8988T (cell line): ENCODE measurements around the gene TRDMT1.

Experiments
- DNase-seq: peaks from one replicate; pipeline ENCODE4 v3.0.0; 2011

The TRDMT1 gene

GRCh38 chr10:17229967-17230682 lies 28.7 kb upstream of the TRDMT1 start:
- peak; percentile 35 for DNase-seq

DNA sequence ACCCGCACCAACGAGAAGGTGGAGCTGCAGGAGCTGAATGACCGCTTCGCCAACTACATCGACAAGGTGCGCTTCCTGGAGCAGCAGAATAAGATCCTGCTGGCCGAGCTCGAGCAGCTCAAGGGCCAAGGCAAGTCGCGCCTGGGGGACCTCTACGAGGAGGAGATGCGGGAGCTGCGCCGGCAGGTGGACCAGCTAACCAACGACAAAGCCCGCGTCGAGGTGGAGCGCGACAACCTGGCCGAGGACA lies 28.2 kb upstream of the TRDMT1 start:
- DNase-seq, result no peak

DNA sequence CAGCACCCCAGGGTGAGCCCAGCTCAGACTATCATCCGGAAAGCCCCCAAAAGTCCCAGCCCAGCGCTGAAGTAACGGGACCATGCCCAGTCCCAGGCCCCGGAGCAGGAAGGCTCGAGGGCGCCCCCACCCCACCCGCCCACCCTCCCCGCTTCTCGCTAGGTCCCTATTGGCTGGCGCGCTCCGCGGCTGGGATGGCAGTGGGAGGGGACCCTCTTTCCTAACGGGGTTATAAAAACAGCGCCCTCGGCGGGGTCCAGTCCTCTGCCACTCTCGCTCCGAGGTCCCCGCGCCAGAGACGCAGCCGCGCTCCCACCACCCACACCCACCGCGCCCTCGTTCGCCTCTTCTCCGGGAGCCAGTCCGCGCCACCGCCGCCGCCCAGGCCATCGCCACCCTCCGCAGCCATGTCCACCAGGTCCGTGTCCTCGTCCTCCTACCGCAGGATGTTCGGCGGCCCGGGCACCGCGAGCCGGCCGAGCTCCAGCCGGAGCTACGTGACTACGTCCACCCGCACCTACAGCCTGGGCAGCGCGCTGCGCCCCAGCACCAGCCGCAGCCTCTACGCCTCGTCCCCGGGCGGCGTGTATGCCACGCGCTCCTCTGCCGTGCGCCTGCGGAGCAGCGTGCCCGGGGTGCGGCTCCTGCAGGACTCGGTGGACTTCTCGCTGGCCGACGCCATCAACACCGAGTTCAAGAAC lies 27.7 kb upstream of the TRDMT1 start:
- DNase-seq, result peak; percentile 50

GRCh38 chr10:17228091-17229015 lies 26.9 kb upstream of the TRDMT1 start, which contains the start of gene VIM:
VIM (plus strand) TSS chr10:17228241; CDS start chr10:17229423, 1,182 bp downstream.
- DNase-seq, result peak; percentile 49

DNA sequence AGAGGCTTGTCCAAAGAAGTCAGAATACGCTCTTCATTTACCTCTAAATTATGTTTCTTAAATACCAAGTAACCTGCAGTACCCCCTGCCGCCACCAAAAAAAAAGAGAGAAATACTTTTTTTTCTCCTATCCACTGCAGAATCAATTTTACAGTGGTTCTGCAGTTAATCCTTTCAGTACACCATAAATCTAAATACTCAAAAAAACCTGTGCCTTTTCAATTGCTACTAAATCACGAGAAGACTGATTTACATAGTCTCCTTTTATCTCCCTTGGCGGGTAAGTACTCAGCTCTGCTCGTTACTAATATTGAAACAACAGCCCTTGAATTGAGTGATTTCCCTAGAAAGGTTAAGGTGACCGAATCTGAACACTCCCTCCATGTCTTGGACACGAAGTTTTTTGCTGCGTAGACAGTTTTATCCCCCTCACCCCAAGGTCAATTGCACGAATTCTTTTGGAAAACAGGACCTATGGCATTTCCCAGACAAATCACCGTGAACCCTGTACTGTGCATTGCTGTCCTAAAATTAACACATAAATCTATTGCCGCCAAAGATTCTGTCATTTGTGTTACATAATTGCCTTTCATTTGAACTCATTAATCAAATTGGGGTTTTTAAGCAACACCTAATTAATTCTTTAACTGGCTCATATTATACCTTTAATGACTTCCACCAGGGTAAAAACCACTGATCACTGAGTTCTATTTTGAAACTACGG lies 26.1 kb upstream of the TRDMT1 start:
- no peak for DNase-seq

GRCh38 chr10:17226891-17227303 lies 25.4 kb upstream of the TRDMT1 start:
- DNase-seq, result no peak

DNA sequence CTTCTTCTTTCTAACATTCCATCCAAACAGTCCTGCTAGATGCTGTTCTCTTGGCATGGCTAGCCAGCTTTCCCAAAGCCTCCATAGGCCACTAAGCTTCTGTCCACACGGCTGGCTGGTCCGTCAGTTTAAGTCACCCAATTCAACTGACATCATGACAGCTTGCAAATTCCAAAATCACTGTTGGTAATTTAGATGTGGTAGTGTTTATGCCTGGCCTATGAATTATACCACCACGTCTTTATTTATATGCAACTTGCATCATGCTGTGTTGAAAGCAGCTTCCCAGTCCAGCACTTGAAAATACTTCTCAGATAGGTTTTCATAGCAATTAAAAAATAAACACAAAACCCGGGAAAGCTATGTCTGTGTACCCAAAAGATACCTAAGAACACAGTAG lies 24.3 kb upstream of the TRDMT1 start:
- no peak for DNase-seq

DNA sequence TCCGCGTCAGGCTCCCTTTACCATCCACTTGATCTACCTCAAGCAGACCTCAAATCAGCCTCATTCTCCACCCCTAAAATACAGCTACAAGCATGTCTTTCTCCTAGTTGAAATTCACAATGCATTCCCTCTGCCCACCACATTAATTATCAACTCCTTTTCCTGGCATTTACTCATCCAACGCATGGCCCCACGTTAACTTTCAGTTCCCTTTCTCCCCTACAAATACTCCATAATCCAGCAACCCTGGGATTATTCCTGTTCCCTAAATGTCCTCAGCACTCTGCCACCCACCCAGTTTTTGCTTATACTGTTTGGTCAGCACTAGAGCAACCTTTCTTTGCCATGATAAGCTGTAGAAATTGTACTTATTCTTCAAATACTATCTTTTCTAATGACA lies 20.9 kb upstream of the TRDMT1 start:
- no peak for DNase-seq

- DNase-seq, result no peak
Observed at GRCh38 chr10:17220652-17221100, 19.2 kb upstream of the TRDMT1 start.

DNA sequence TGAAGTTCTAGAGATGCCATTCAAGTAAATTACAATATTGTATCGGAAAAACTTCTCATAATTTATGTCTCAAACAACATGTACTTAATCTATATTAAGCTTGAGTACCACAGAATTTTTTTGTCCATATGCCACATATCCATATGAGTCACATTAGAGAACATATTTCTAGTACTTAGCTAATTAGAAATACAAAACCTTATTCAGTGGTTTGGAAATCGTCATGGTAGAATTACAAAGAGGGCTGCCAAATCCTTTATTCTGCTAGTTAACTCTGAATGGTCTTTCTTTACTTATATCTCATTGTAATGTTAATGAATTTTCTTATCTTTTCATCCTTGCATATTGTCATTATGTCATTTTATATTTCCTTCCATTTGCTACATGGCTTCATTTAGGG lies 17.6 kb upstream of the TRDMT1 start:
- DNase-seq, result no peak

DNA sequence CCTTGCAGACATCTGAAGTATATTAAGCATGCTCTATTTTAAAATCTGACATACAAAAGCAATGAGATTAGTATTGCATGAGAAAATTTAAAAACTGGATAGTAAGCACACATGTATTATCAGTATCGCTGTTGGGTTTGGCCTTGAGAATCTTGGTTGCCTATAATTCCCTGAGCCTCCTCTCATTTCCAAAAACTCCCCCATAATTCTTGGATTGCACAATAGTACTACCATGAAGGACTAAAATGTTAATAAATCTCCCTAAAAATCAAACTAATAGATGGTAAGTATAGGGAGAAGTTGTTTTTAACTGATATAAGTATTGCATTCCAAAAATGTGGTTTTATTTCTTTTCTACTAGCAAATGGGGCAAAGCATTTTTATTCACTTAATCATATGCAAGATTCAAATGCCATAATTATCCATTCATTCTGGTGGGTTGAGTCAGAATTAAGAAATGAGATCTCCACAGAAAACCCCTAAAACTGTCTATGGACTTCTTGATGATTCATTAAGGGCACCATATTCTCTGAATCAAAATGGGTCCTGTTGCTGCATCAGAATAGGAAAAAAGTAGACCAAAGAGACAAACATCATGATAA lies 16.3 kb upstream of the TRDMT1 start:
- no peak for DNase-seq

DNA sequence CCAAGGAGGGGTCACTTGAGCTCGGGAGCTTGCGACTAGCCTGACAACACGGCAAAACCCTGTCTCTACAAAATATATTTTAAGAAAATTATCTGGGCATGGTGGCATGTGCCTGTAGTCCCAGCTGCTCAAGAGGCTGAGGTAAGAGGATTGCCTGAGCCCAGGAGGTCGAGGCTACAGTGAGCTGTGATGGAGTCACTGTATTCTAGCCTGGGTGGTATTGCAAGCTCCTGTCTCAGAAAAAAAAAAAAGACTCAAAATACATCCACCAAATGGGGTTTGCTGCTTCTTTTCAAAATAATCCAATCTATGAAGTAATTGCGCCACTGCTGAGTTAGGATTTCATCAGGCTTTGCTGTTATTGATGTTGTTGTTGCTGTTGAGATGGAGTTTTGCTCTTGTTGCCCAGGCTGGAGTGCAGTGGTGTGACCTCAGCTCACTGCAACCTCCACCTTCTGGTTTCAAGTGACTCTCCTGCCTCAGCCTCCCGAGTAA lies 15.5 kb upstream of the TRDMT1 start:
- DNase-seq, result no peak

GRCh38 chr10:17216217-17216900 lies 14.9 kb upstream of the TRDMT1 start:
- no peak for DNase-seq

DNA sequence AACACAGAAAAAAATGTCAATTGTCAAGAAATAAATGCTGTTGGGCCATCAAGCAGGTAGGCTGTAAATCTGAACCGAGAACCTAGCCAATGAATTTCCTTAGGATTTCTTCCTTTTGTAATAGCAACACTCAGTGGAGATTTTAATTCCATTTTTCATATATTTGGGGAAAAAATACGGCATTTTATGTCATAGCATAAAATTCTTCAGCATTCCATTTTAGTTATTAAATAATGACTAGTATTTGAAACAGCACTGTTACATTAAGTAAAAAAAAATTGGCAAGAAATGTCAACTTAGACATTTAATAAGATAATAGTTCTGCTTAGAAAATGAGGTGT lies 14.3 kb upstream of the TRDMT1 start:
- DNase-seq, result no peak

DNA sequence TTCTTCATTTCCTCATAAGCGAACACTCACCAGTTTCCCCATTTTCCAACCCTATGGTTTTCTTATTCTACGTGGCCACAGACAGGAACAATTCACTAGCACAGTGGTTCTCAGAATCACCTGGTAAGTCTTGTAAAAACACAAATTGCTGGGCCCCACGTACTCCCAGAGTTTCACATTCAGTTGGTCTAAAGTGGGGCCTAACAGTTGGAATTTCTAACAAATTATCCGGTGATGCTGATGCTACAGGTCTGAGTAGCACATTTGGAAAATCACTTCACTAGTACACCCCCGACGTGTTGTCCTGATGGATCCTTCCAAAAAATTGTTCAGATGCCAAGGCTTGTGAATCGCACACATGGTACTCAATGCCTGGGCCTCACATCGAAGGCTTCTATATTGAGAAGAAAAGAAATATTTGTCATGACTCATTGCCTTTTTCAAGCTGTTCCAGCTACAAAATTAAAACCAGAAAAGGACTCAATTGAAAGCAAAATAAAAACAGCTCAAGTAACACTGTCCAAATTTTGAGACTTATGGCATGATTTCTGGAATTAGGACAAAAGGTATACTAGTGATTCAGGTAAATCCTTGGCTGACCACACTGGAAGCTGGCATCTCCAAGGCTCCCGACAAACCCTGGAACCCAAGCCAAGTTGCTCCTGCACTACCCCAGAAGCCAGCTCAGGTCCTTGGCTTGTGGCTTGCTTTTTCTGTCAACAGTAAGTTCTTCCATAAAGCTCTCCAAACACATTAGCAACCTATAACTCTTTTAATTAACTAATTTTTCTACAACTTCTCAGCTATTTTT lies 13.7 kb upstream of the TRDMT1 start:
- no peak for DNase-seq

- no peak for DNase-seq
Observed at GRCh38 chr10:17214526-17214925, 13.1 kb upstream of the TRDMT1 start.

- no peak for DNase-seq
Observed at GRCh38 chr10:17213646-17214349, 12.3 kb upstream of the TRDMT1 start.

DNA sequence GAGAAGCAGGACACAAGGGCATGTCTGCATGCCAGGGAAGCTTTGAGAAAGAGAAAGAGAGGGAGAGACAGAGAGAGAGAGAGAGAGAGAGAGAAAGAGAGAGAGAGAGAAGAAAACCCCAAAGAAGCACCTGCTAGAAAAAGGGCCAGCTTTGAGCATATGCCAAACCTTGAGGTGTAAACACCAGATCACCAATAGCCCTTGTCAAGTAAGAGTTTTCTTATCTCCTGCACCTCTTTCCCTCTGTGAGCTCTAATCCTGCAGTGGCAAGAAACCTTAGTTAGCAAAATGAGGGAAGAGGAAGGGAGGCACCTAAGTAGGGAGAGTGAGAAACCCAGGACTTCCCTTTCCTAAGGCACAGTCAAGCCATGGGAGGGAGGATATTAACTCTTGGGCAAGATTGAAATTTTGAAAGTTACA lies 11.3 kb upstream of the TRDMT1 start:
- DNase-seq, result no peak

GRCh38 chr10:17210361-17210760 lies 8.9 kb upstream of the TRDMT1 start:
- DNase-seq, result no peak

- no peak for DNase-seq
Observed at GRCh38 chr10:17209881-17210280, 8.4 kb upstream of the TRDMT1 start.
